Mucosa of rectum (tissue), 2 donors: ENCODE results near the gene UCK2.
A peak's percentile ranks its signal among the peaks of the same experiment; 100 is the strongest.

Experiments used
- H3K27ac ChIP-seq, 2 donors: one replicate each; pipeline ENCODE4 v1.7.0; 2013; ENCODE audit warnings: inconsistent platforms in 2 of 2, low read depth in 2 of 2, low read length in 2 of 2
- H3K27me3 ChIP-seq, 2 donors: one replicate each; pipeline ENCODE4 v1.7.0; 2013; ENCODE audit warnings: low read length in 2 of 2; ENCODE audit not compliant: control insufficient read depth in 2 of 2, insufficient read depth in 2 of 2
- H3K36me3 ChIP-seq, 2 donors: one replicate each; pipeline ENCODE4 v1.7.0; 2013; ENCODE audit warnings: low read length in 2 of 2; ENCODE audit not compliant: control insufficient read depth in 2 of 2, insufficient read depth in 2 of 2
- H3K4me1 ChIP-seq, 2 donors: one replicate each; pipeline ENCODE4 v1.7.0; 2013; ENCODE audit warnings: low read length in 2 of 2, mild to moderate bottlenecking in 1 of 2; ENCODE audit not compliant: control insufficient read depth in 2 of 2, insufficient read depth in 2 of 2
- H3K4me3 ChIP-seq, 2 donors: one replicate each; pipeline ENCODE4 v1.7.0; 2013; ENCODE audit warnings: low read length in 2 of 2
- H3K9ac ChIP-seq, 2 donors: one replicate each; pipeline ENCODE4 v1.7.0; 2013; ENCODE audit warnings: low read length in 2 of 2, low read depth in 1 of 2, mild to moderate bottlenecking in 1 of 2
- H3K9me3 ChIP-seq, 2 donors: one replicate each; pipeline ENCODE4 v1.7.0; 2013; ENCODE audit warnings: low read length in 2 of 2; ENCODE audit not compliant: control insufficient read depth in 2 of 2
- donor health status: healthy.
- donor health status: Normal muscosa, but diverticular disease.

UCK2 gene

GRCh38 chr1:165861911-165862310, 34.5 kb downstream of the UCK2 start:
- Histone ChIP-seq H3K4me1 (peaks cover 50 to 63% of the 10 kb centered on the region in 2 donors), H3K4me3 (no peak overlapping the region), H3K36me3 (no peaks in the 10 kb centered on the region), H3K9me3 (no peaks in the 10 kb centered on the region), H3K27ac (peak overlapping the region; percentile 39 to 67), H3K27me3 (no peaks in the 10 kb centered on the region), H3K9ac (no peak overlapping the region)

GRCh38 chr1:165862448-165862847, 35.0 kb downstream of the UCK2 start:
- Histone ChIP-seq H3K27me3 (no peaks in the 10 kb centered on the region), H3K9me3 (no peaks in the 10 kb centered on the region), H3K4me1 (peaks cover 44 to 60% of the 10 kb centered on the region in 2 donors), H3K9ac (no peak overlapping the region), H3K36me3 (no peaks in the 10 kb centered on the region), H3K4me3 (no peak overlapping the region), H3K27ac (peak overlapping the region; percentile 39 to 67)

GRCh38 chr1:165863346-165863745, 35.9 kb downstream of the UCK2 start:
- no peaks in the 10 kb centered on the region for H3K9me3 ChIP-seq
- peaks cover 37 to 51% of the 10 kb centered on the region in 2 donors for H3K4me1 ChIP-seq
- no peaks in the 10 kb centered on the region for H3K27me3 ChIP-seq
- no peak overlapping the region for H3K9ac ChIP-seq
- no peak overlapping the region for H3K27ac ChIP-seq
- H3K36me3 ChIP-seq: no peaks in the 10 kb centered on the region
- no peak overlapping the region for H3K4me3 ChIP-seq

- Histone ChIP-seq H3K36me3 (no peaks in the 10 kb centered on the region), H3K9me3 (no peaks in the 10 kb centered on the region), H3K4me1 (peaks cover 19 to 28% of the 10 kb centered on the region in 2 donors), H3K9ac (no peak overlapping the region), H3K27ac (peak overlapping the region; percentile 62 to 67), H3K4me3 (peak overlapping the region; percentile 14 to 20), H3K27me3 (no peaks in the 10 kb centered on the region)
Measured at GRCh38 chr1:165865633-165866340, 38.4 kb downstream of the UCK2 start.

- no peaks in the 10 kb centered on the region for H3K36me3 ChIP-seq
- peaks cover 7 to 24% of the 10 kb centered on the region in 2 donors for H3K4me1 ChIP-seq
- H3K9ac ChIP-seq: no peak overlapping the region
- no peaks in the 10 kb centered on the region for H3K27me3 ChIP-seq
- H3K4me3 ChIP-seq: no peak overlapping the region
- H3K27ac ChIP-seq: no peak overlapping the region
- no peaks in the 10 kb centered on the region for H3K9me3 ChIP-seq
Measured at GRCh38 chr1:165869343-165869742, 41.9 kb downstream of the UCK2 start.

- peaks cover 13 to 32% of the 10 kb centered on the region in 2 donors for H3K4me1 ChIP-seq
- no peaks in the 10 kb centered on the region for H3K27me3 ChIP-seq
- H3K27ac ChIP-seq: peak overlapping the region in 1 of 2 donors; percentile 2
Measured at GRCh38 chr1:165871311-165872067, 44.1 kb downstream of the UCK2 start.

GRCh38 chr1:165873481-165873880, 46.1 kb downstream of the UCK2 start:
- Histone ChIP-seq H3K9ac (no peak overlapping the region), H3K9me3 (no peaks in the 10 kb centered on the region), H3K4me3 (no peak overlapping the region), H3K27ac (no peak overlapping the region), H3K4me1 (peaks cover 13 to 29% of the 10 kb centered on the region in 2 donors), H3K36me3 (no peaks in the 10 kb centered on the region), H3K27me3 (no peaks in the 10 kb centered on the region)

More at GRCh38 chr1:165871311-165872067, 44.1 kb downstream of the UCK2 start:
- Histone ChIP-seq H3K4me3 (no peak overlapping the region), H3K36me3 (no peaks in the 10 kb centered on the region), H3K9me3 (no peaks in the 10 kb centered on the region), H3K9ac (no peak overlapping the region)

GRCh38 chr1:165874643-165875042, 47.2 kb downstream of the UCK2 start:
- Histone ChIP-seq H3K9me3 (no peaks in the 10 kb centered on the region), H3K27me3 (no peaks in the 10 kb centered on the region), H3K4me3 (no peak overlapping the region), H3K4me1 (peaks cover 13 to 29% of the 10 kb centered on the region in 2 donors), H3K27ac (peak overlapping the region in 1 of 2 donors; percentile 58), H3K9ac (no peak overlapping the region), H3K36me3 (no peaks in the 10 kb centered on the region)

GRCh38 chr1:165875171-165875570, 47.8 kb downstream of the UCK2 start:
- Histone ChIP-seq H3K9ac (no peak overlapping the region), H3K9me3 (no peaks in the 10 kb centered on the region), H3K36me3 (no peaks in the 10 kb centered on the region), H3K4me3 (no peak overlapping the region), H3K27ac (peak overlapping the region in 1 of 2 donors; percentile 58), H3K4me1 (peaks cover 13 to 29% of the 10 kb centered on the region in 2 donors), H3K27me3 (no peaks in the 10 kb centered on the region)

GRCh38 chr1:165875604-165876003, 48.2 kb downstream of the UCK2 start:
- no peaks in the 10 kb centered on the region for H3K9me3 ChIP-seq
- peaks cover 13 to 29% of the 10 kb centered on the region in 2 donors for H3K4me1 ChIP-seq
- no peaks in the 10 kb centered on the region for H3K36me3 ChIP-seq
- no peaks in the 10 kb centered on the region for H3K27me3 ChIP-seq
- no peak overlapping the region for H3K4me3 ChIP-seq
- H3K27ac ChIP-seq: peak overlapping the region; percentile 11 to 58
- H3K9ac ChIP-seq: no peak overlapping the region
